Parathyroid adenoma (tissue), 2 donors: ENCODE measurements around the gene CFAP52.

ENCODE experiments used
- H2AFZ ChIP-seq: fragments of 300-600 bp; sonication (generic); one replicate; pipeline ENCODE4 v1.7.0; 2017; ENCODE audit warnings: antibody characterized with exemption, mild to moderate bottlenecking
- H3K27ac ChIP-seq: fragments of 300-600 bp; sonication (generic); one replicate; pipeline ENCODE4 v1.7.0; 2017
- H3K27me3 ChIP-seq: fragments of 300-600 bp; sonication (generic); one replicate; pipeline ENCODE4 v1.7.0; 2017; ENCODE audit warnings: low read length; ENCODE audit not compliant: control insufficient read depth, insufficient read depth
- H3K36me3 ChIP-seq: fragments of 300-600 bp; sonication (generic); one replicate; pipeline ENCODE4 v1.7.0; 2017; ENCODE audit warnings: low read length; ENCODE audit not compliant: control insufficient read depth, insufficient read depth
- H3K4me1 ChIP-seq: fragments of 300-600 bp; sonication (generic); one replicate; pipeline ENCODE4 v1.7.0; 2017; ENCODE audit warnings: control low read depth
- H3K4me2 ChIP-seq: fragments of 300-600 bp; sonication (generic); one replicate; pipeline ENCODE4 v1.7.0; 2017; ENCODE audit warnings: low read length
- H3K4me3 ChIP-seq: fragments of 300-600 bp; sonication (generic); one replicate; pipeline ENCODE4 v1.7.0; 2017; ENCODE audit warnings: low read depth, low read length
- H3K79me2 ChIP-seq: fragments of 300-600 bp; sonication (generic); one replicate; pipeline ENCODE4 v1.7.0; 2017; ENCODE audit warnings: control low read depth
- H3K9ac ChIP-seq: fragments of 300-600 bp; sonication (generic); one replicate; pipeline ENCODE4 v1.7.0; 2017; ENCODE audit warnings: mild to moderate bottlenecking
- H3K9me3 ChIP-seq: fragments of 300-600 bp; sonication (generic); one replicate; pipeline ENCODE4 v1.7.0; 2017; ENCODE audit warnings: low read length; ENCODE audit not compliant: control insufficient read depth
- TF ChIP-seq, protein P1 (sequence below): fragments of 300-600 bp; sonication (generic); IDR thresholded peaks from one replicate; pipeline ENCODE4 v1.7.0; 2017; ENCODE audit warnings: antibody characterized with exemption, mild to moderate bottlenecking
- donor health status: primary hyperparathyroidism.

CFAP52 gene

DNA sequence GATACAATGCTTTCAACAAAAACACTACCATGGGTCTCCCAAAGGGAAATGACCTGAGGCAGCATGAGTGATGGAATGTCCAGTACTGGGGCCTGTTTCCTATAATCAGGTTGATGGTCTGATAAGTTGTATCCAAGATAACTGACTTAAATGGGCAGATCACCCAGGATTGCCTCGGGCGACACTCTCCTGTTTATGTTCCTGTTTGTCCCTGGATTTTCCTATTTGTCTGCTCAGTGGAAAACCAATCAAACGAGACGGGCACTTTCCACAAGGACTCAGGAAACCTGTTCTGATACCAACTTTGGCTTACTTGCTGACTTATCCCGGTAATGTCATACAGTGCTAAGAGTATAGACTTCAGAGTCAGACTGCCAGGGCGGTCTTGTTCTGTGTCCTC, 96.2 kb downstream of the CFAP52 start:
- Histone ChIP-seq H3K36me3 (no peaks in the 10 kb centered on the region), H3K4me1 (no peaks in the 10 kb centered on the region), H3K79me2 (no peaks in the 10 kb centered on the region), H3K9ac (no peak overlapping the region), H3K27ac (no peak overlapping the region), H3K27me3 (no peaks in the 10 kb centered on the region), H3K4me2 (no peak overlapping the region), H3K4me3 (no peak overlapping the region), H3K9me3 (no peaks in the 10 kb centered on the region), H2AFZ (no peak overlapping the region)
- TF ChIP-seq, protein P1, sequence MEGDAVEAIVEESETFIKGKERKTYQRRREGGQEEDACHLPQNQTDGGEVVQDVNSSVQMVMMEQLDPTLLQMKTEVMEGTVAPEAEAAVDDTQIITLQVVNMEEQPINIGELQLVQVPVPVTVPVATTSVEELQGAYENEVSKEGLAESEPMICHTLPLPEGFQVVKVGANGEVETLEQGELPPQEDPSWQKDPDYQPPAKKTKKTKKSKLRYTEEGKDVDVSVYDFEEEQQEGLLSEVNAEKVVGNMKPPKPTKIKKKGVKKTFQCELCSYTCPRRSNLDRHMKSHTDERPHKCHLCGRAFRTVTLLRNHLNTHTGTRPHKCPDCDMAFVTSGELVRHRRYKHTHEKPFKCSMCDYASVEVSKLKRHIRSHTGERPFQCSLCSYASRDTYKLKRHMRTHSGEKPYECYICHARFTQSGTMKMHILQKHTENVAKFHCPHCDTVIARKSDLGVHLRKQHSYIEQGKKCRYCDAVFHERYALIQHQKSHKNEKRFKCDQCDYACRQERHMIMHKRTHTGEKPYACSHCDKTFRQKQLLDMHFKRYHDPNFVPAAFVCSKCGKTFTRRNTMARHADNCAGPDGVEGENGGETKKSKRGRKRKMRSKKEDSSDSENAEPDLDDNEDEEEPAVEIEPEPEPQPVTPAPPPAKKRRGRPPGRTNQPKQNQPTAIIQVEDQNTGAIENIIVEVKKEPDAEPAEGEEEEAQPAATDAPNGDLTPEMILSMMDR, result no peak

GRCh38 chr17:9676084-9676483, 99.6 kb downstream of the CFAP52 start:
- no peak overlapping the region for H2AFZ ChIP-seq

DNA sequence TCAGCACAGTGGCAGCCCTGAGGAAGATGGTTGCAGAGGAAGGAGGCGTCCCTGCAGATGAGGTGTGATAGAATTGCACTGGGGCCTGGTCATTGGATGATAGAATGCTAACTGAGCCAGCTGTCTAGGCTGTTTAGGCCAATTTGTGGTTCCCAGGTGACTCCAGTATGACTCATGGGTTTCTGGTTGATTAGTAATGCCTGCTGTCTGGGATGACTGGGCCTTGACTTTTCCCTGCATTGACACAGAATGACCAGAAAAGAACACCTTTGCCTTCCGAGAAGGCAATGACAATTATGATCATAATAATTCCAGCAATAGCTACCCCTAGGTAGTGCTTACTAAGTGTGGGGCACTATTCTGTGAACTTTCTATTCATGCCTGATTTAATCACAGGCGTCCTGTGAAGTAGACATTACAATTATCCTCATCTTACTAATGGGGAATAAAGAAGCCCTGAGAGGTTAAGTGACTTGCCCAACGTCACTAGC, 100.4 kb downstream of the CFAP52 start:
- Histone ChIP-seq H3K27ac (no peak overlapping the region), H3K9ac (no peak overlapping the region), H2AFZ (no peak overlapping the region), H3K36me3 (no peaks in the 10 kb centered on the region), H3K27me3 (no peaks in the 10 kb centered on the region), H3K4me1 (no peaks in the 10 kb centered on the region), H3K9me3 (no peaks in the 10 kb centered on the region), H3K79me2 (no peaks in the 10 kb centered on the region), H3K4me3 (no peak overlapping the region), H3K4me2 (no peak overlapping the region)
- TF ChIP-seq, protein P1, result no peak

More at GRCh38 chr17:9676084-9676483, 99.6 kb downstream of the CFAP52 start:
- no peak overlapping the region for H3K9ac ChIP-seq
- H3K27ac ChIP-seq, result no peak overlapping the region
- H3K27me3 ChIP-seq, result no peaks in the 10 kb centered on the region
- H3K36me3 ChIP-seq, result no peaks in the 10 kb centered on the region
- no peak overlapping the region for H3K4me2 ChIP-seq
- H3K79me2 ChIP-seq, result no peaks in the 10 kb centered on the region
- no peaks in the 10 kb centered on the region for H3K4me1 ChIP-seq
- no peaks in the 10 kb centered on the region for H3K9me3 ChIP-seq
- H3K4me3 ChIP-seq, result no peak overlapping the region
- TF ChIP-seq, protein P1, result peak; percentile 29

GRCh38 chr17:9677411-9677810, 101.0 kb downstream of the CFAP52 start:
- no peaks in the 10 kb centered on the region for H3K27me3 ChIP-seq

DNA sequence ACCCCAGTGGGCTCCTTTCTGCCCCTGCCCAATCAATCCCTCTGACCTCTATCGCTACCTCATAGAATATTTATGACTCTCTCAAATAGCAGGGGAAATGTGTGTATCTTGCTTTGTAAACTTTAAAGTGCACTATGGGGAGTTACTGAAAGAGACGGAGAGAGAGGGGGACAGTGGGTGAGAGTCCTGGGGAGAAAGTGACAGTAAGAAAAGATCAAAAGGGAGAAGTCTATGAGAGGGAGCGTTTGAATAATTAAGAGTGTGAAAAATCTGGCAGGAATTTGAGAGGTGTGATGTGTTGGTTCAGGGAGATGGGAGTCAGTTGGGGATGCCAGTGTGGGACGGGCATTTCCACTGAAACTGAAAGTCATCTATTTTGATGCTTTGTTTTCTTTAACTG, 101.5 kb downstream of the CFAP52 start:
- Histone ChIP-seq H3K9ac (no peak overlapping the region), H3K4me2 (no peak overlapping the region), H3K9me3 (no peaks in the 10 kb centered on the region), H3K36me3 (no peaks in the 10 kb centered on the region), H3K4me3 (no peak overlapping the region), H3K79me2 (no peaks in the 10 kb centered on the region), H2AFZ (no peak overlapping the region), H3K27ac (no peak overlapping the region), H3K4me1 (no peaks in the 10 kb centered on the region), H3K27me3 (no peaks in the 10 kb centered on the region)
- TF ChIP-seq, protein P1, result no peak

More at GRCh38 chr17:9677411-9677810, 101.0 kb downstream of the CFAP52 start:
- H3K4me3 ChIP-seq, result no peak overlapping the region
- no peak overlapping the region for H3K27ac ChIP-seq
- TF ChIP-seq, protein P1, result no peak
- no peaks in the 10 kb centered on the region for H3K36me3 ChIP-seq
- H2AFZ ChIP-seq, result no peak overlapping the region
- no peak overlapping the region for H3K9ac ChIP-seq
- no peaks in the 10 kb centered on the region for H3K9me3 ChIP-seq
- no peaks in the 10 kb centered on the region for H3K79me2 ChIP-seq
- H3K4me2 ChIP-seq, result no peak overlapping the region
- H3K4me1 ChIP-seq, result no peaks in the 10 kb centered on the region
